Kidney (tissue), 14 donors: ENCODE measurements around the gene CPB1. TPM values are rescaled to one million over a fixed set of nuclear protein-coding genes. Genes with fewer than 3 reads are reported as not detected.

Experiments
- DNase-seq, 5 donors: peaks; one replicate each; pipeline ENCODE4 v3.0.0-alpha.2; 2013 to 2020
- FAIRE-seq: peaks from 2 replicates; lab custom pipeline; 2012; peaks lifted over from hg19 to GRCh38; lab: Jason Lieb, UNC
- H3K27ac ChIP-seq, 2 donors: one replicate each; pipeline ENCODE4 v1.7.0; 2013; ENCODE audit warnings: low read depth in 2 of 2, low read length in 2 of 2, inconsistent platforms in 1 of 2
- H3K27me3 ChIP-seq: one replicate; pipeline ENCODE4 v1.7.1; 2013; ENCODE audit warnings: low read length, inconsistent platforms; ENCODE audit not compliant: control insufficient read depth, insufficient read depth
- H3K36me3 ChIP-seq, 3 donors: one replicate each; pipeline versions ENCODE4 v1.7.0 to v1.7.1; 2013; ENCODE audit warnings: low read length in 3 of 3, control low read depth in 1 of 3, inconsistent platforms in 1 of 3; ENCODE audit not compliant: insufficient read depth in 3 of 3, control insufficient read depth in 2 of 3
- H3K4me1 ChIP-seq, 3 donors: one replicate each; pipeline versions ENCODE4 v1.7.0 to v1.7.1; 2013; ENCODE audit warnings: low read length in 3 of 3, inconsistent platforms in 1 of 3, low read depth in 1 of 3; ENCODE audit not compliant: control insufficient read depth in 2 of 3, insufficient read depth in 2 of 3
- H3K4me3 ChIP-seq, 3 donors: one replicate each; pipeline versions ENCODE4 v1.7.0 to v1.8.1; 2013; ENCODE audit warnings: low read length in 3 of 3, control low read depth in 1 of 3, inconsistent platforms in 1 of 3
- H3K9ac ChIP-seq, 3 donors: one replicate each; pipeline versions ENCODE4 v1.7.0 to v1.7.1; 2013; ENCODE audit warnings: low read length in 3 of 3, control low read depth in 1 of 3, inconsistent platforms in 1 of 3
- H3K9me3 ChIP-seq, 3 donors: one replicate each; pipeline versions ENCODE4 v1.7.0 to v1.7.1; 2013; ENCODE audit warnings: low read length in 3 of 3, control low read depth in 1 of 3, inconsistent platforms in 1 of 3; ENCODE audit not compliant: control insufficient read depth in 2 of 3, insufficient read depth in 1 of 3
- CTCF ChIP-seq: IDR thresholded peaks from 3 replicates; pipeline ENCODE4 v1.5.1; 2012; ENCODE audit warnings: mild to moderate bottlenecking, moderate library complexity, borderline replicate concordance; ENCODE audit not compliant: insufficient read depth; ENCODE audit errors: extremely low read depth
- intact Hi-C: fragments of 100-400 bp; cut with DNase I; formaldehyde crosslinking; loops from one replicate; pipeline ENCODE4 v1.11.1; 2022
- polyA plus RNA-seq: library from polyadenylated mRNA; stranded (reverse); fragments of 350-450 nt; fragmentation: Illumina TruSeq; extraction: RNeasy Lipid Tissue Mini Kit (QIAGEN cat#74804); gene quantifications from one replicate; pipeline ENCODE4 v1.2.3, GENCODE V29; 2014; ENCODE audit warnings: low read depth, low replicate concordance; ENCODE audit not compliant: insufficient read depth
- total RNA-seq: library from RNA; stranded (reverse); fragmentation: NEBNext Ultra II Directional; extraction: Animal tissue kit (Norgen Biotek cat#: 25700); gene quantifications from one replicate; pipeline ENCODE4 v1.2.1, GENCODE V29; 2021
- donor health status: control.
- donor health status: control.
- donor health status: control.
- donor health status: control.
- donor health status: control.
- donor health status: DM: yes; HTN: yes; CAD: no.
- donor health status: Normal renal cell carcinoma (clear cell type).

Gene CPB1
- total and polyA plus RNA-seq, 2 donors from 2014 or later = 0.41 TPM; not detected in 1

- TF ChIP-seq CTCF = no peak
- no peak for FAIRE-seq
- Histone ChIP-seq H3K4me1 (peaks cover 0 to 2% (median 0%) of the 10 kb centered on the region in 3 donors), H3K36me3 (no peaks in the 10 kb centered on the region), H3K9me3 (no peaks in the 10 kb centered on the region), H3K4me3 (no peak overlapping the region), H3K27me3 (no peaks in the 10 kb centered on the region), H3K27ac (no peak overlapping the region), H3K9ac (no peak overlapping the region)
- intact Hi-C loops = no loop called here
- no peak for DNase-seq
Measured at GRCh38 chr3:148863814-148864213, 36.2 kb downstream of the CPB1 start.

GRCh38 chr3:148865049-148865448, 37.4 kb downstream of the CPB1 start, which contains the start of gene CPA3:
TSS of gene CPA3 (plus strand) at chr3:148865296. CDS start at chr3:148865308, 12 bp downstream.
- no peak within 1 kb of the TSS for H3K4me3 ChIP-seq
- TF ChIP-seq CTCF = no peak
- intact Hi-C loops = no loop called here
- peaks cover 0 to 2% (median 0%) of the 10 kb centered on the region in 3 donors for H3K4me1 ChIP-seq
- DNase-seq (no peak), FAIRE-seq (no peak)
- H3K27ac ChIP-seq = no peak within 1 kb of the TSS
- no peaks in the 10 kb centered on the region for H3K27me3 ChIP-seq
- H3K36me3 ChIP-seq = no peaks in the 10 kb centered on the region
- H3K9me3 ChIP-seq = no peaks in the 10 kb centered on the region
- no peak within 1 kb of the TSS for H3K9ac ChIP-seq

GRCh38 chr3:148866261-148866660, 38.6 kb downstream of the CPB1 start:
- TF ChIP-seq CTCF = no peak
- H3K9ac ChIP-seq = no peak overlapping the region
- no peaks in the 10 kb centered on the region for H3K9me3 ChIP-seq
- no peaks in the 10 kb centered on the region for H3K36me3 ChIP-seq
- intact Hi-C loops = no loop called here
- FAIRE-seq (no peak), DNase-seq (no peak)
- H3K27ac ChIP-seq = no peak overlapping the region
- no peak overlapping the region for H3K4me3 ChIP-seq
- no peaks in the 10 kb centered on the region for H3K27me3 ChIP-seq
- H3K4me1 ChIP-seq = peaks cover 0 to 2% (median 0%) of the 10 kb centered on the region in 3 donors

- FAIRE-seq (no peak), DNase-seq (no peak)
- no peaks in the 10 kb centered on the region for H3K4me1 ChIP-seq
- H3K27me3 ChIP-seq = no peaks in the 10 kb centered on the region
- H3K27ac ChIP-seq = no peak overlapping the region
- no peaks in the 10 kb centered on the region for H3K36me3 ChIP-seq
- H3K9me3 ChIP-seq = no peaks in the 10 kb centered on the region
- intact Hi-C loops = no loop called here
- no peak overlapping the region for H3K4me3 ChIP-seq
- no peak for TF ChIP-seq CTCF
- no peak overlapping the region for H3K9ac ChIP-seq
Measured at GRCh38 chr3:148873270-148873927, 45.8 kb downstream of the CPB1 start.
